Umbilical cord (tissue), 2 donors: ENCODE measurements around the gene RXRA. TPM values are rescaled to one million over a fixed set of nuclear protein-coding genes. Genes with fewer than 3 reads are reported as not detected.

Source experiments
- DNase-seq: peaks from one replicate; pipeline ENCODE4 v3.0.0-alpha.2; 2015; ENCODE audit warnings: low spot score
- total RNA-seq: library from RNA; depleted of rRNA; stranded (reverse); fragments of >200 nt; gene quantifications from one replicate; pipeline ENCODE4 v1.2.3, GENCODE V29; 2014; ENCODE audit warnings: low replicate concordance; ENCODE audit not compliant: insufficient read depth

Gene RXRA
- total RNA-seq, 1 donor from 2014 or later, result 15.9 TPM

DNA sequence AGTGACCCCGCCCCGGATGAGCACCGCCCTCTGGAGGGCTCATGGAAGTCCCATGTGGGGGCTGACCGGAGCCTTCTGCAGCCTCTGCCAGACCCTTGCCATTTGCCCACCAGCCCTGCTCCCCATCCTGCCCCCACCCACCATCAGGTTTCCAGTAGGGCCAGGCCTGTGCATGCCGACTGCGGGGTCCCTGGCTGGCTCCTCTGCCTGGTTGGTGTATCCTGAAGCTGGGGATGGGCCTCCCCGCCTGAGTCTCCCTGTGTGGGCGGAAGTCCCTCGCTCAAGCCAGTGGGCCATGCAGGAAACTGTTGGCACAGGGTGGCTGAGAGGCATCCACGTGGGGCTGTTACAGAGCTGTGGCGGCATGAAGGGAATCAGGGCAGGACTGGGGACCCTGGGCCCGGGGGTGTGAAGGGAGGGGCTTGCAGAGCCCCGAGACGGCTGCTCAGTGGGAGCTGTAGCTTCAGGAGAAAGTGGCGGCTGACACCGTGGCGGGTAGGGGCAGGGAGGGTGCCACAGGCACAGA, 88.7 kb downstream of the RXRA start:
- DNase-seq, result no peak

DNA sequence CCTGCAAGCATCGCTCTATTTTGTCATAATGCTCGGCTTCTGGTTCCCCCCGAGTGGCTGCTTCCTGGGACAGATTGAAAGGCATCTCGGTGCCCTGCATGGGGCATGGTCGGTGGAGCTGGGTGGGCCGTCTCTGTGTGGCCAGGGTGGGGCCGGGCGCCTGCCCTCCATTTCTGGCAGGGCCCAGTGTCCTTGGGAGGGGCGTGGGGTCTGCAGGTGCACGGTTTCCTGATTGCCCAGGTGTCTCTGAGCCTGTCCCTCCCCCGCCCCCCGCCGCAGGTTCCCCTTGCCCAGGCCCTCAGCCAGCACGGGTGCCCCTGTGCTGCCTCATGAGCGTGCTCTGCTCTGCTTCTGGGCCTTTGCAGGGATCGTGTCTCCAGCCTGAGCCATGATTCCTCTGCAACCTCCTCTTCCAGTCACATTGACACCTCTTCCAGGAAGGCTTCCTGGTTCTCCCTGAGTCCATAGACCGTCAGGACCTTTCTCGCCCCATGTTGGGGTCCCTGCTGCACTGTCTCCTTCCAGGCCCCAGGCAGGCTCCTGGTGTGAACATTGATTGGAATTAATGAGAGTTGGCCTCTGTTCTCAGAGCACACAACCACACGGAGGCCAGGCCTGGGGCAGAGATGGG, 90.2 kb downstream of the RXRA start:
- DNase-seq, result no peak

DNA sequence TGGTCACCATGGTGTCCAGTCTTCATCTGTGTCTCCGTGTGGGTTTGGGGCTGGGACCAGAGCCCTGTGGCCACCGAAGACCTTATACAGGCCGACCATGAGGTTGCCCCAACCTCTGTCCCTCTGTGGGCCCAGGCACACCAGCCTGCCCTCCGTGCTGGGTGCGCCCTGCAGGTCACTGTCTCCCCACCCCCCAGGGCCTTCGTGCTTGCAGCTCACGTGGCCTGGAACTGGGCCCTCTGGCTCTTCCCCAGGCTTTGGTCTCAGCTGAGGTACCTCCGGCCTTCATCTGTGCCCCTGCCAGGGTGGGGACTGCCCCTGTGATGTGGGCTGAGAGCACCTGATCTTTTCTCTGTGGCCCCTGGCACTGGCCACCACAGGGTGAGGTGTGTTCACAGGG, 92.1 kb downstream of the RXRA start:
- DNase-seq, result no peak

DNA sequence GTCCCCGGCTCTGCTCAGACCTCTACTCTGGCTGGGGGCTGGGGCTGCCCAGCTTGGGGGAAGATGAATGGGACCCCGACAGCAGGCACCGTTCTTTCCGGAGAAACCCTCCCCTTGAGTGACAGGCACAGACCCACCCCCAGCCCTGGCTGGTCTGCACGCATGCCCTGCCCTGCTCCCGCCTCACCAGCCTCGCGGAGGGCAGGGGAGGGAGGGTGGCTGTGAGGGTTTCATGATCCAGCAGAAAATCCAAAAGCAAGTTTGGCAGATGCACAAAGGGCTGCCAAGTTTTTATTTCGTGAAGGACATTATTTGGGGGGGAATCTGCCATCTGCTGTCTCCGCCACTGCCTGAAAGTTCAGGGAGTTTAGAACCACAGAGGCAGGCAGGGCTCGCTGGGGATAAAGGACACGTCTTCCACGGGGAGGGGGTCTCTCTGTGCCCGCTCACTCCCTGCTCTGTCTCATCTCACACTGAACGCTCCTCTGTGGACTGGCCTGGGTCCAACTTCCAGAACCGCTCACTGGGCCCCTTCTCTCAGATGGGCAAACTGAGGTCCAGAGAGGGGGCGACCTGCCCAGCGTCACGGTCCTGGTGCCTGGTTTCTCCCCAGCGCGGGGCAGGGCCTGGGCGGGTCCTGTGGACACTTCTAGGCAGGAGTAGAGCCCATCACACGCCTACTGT, 92.9 kb downstream of the RXRA start:
- peak; percentile 57 for DNase-seq

GRCh38 chr9:134419684-134420076, 93.4 kb downstream of the RXRA start:
- no peak for DNase-seq

DNA sequence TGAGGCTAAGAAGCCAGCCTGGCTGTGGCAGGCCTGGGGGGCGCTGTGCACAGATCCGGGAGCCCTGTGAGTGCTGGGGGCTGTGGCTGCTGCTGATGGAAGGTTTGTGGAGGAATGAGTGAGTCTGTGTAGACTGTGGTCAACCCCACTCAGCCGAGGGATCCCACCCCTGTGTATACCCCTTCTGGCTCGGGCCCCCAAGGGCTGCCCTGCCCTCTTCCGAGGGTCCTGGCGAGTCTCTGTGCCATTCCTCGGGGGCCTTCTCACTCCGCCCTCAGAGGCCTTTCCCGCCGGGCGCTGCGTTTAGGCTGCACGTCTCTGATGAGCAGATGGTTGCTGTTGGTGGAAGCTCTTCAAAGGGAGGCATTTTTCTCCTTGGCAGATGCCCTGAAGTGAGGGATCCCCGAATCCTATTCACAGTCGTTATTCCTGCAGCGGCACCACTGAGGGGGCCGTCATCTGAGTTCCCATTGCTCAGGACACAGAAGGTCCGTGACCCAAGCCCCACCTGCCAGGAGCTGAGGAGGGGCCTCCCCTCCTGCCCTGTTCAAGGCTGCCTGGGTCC, 94.1 kb downstream of the RXRA start:
- DNase-seq, result no peak

DNA sequence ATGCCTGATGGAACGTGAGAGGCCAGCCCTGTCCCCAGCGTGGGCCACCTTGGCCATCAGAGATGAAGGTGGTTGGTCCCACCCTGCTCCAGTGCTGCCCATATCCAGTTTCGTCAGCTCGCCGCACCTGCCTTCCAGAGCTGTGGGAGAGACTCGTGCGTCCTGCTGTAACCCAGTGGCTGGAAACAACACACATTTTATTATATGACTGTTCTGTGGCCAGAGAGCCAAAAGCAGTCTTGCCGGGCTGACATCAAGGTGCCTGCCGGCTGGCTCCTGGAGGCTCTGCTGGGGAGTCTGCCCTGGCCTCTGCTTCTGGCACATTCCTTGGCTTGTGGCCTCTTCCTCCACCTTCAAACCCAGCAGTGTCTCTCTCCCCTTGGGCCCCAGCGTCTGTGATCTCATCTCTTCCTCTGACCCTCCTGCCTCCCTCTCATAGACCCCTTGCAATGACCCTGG, 94.7 kb downstream of the RXRA start:
- DNase-seq, result no peak

- DNase-seq, result no peak
Measured at GRCh38 chr9:134421888-134422287, 95.6 kb downstream of the RXRA start.

- DNase-seq, result no peak
Measured at GRCh38 chr9:134422301-134423090, 96.2 kb downstream of the RXRA start.

- DNase-seq, result no peak
Measured at GRCh38 chr9:134423166-134423565, 96.9 kb downstream of the RXRA start.

DNA sequence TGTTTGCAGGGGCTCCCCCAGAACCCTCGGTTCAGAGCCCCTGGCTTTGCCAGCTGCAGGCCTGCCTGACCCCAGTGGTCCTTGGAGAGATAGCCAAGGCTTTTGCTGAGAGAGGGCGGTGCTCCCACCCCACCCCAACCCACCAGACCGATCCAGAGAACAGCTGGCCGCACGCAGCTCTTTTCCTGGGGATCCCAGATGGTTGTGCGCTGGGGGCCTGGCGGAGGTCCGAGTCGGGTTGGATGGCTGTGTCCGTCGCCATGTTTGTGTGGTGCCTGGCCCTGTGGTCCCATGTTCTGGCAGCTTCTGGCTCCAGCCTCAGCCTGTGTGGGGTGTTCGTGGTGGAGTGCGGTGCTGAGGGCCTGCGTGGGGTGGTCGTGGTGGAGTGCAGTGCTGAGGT, 97.5 kb downstream of the RXRA start:
- no peak for DNase-seq

DNA sequence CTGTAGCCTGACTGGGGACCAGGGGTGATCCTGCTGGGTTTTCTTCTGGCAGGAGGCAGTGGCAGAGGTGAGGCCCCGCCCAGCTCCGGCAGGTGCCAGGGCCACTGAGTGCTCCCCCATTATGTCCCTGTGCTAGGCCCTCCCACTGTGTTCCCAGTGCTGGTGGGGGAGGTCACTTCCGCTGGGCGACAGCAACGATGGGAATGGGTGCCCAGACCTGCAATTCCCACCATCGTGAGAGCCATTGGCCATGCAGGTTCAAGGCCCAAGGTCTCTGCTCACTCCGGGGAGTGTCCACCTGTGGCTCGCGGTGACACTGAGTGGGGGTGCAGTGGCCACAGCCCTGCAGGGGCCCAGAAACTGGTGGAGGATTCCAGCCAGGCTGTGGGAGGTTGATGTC, 98.6 kb downstream of the RXRA start:
- DNase-seq, result no peak

GRCh38 chr9:134425401-134425800, 99.1 kb downstream of the RXRA start:
- no peak for DNase-seq

GRCh38 chr9:134425812-134426211, 99.6 kb downstream of the RXRA start:
- DNase-seq, result no peak

GRCh38 chr9:134426436-134426835, 100.2 kb downstream of the RXRA start:
- DNase-seq, result no peak

- no peak for DNase-seq
Measured at GRCh38 chr9:134427153-134427782, 101.0 kb downstream of the RXRA start.

- DNase-seq, result no peak
Measured at GRCh38 chr9:134428559-134428958, 102.3 kb downstream of the RXRA start.

- DNase-seq, result no peak
Measured at GRCh38 chr9:134429007-134429406, 102.8 kb downstream of the RXRA start.

- no peak for DNase-seq
Measured at GRCh38 chr9:134429481-134429880, 103.2 kb downstream of the RXRA start.

DNA sequence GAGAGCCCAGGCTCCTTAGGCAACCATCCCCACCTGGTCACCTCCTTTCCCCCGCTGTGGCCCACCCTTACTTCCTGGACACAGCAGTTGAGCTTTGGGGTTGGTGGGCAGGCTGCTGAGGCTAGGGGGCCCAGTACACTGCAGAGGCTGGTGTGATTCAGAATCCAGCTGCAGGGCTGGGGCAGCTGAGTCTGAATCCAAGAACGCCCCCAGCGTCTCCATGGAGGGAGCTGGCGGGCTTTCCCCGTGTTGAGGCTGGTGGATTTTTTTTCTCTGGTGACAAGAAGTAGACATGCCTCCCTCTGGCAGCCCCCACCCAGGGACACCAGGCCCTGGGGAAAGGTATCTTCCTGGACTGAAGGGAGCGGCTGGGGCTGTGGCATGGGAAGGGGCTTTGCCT, 104.8 kb downstream of the RXRA start:
- no peak for DNase-seq

DNA sequence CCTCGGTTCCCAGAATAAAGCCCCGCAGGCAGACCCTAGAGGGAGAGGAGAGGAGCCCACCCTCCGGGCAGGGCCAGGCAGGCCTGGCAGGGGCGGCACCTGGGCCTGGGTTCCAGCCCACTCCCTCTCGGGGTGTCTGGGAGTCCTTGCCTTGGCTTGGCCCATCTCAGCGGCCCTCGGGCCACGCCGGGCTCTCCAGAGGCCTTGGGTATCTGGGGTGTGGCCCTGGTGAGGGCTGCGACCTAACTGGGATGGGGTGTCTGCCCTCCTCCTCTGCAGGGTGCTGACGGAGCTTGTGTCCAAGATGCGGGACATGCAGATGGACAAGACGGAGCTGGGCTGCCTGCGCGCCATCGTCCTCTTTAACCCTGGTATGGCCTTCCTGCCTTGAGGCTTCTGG, 105.4 kb downstream of the RXRA start:
- no peak for DNase-seq

DNA sequence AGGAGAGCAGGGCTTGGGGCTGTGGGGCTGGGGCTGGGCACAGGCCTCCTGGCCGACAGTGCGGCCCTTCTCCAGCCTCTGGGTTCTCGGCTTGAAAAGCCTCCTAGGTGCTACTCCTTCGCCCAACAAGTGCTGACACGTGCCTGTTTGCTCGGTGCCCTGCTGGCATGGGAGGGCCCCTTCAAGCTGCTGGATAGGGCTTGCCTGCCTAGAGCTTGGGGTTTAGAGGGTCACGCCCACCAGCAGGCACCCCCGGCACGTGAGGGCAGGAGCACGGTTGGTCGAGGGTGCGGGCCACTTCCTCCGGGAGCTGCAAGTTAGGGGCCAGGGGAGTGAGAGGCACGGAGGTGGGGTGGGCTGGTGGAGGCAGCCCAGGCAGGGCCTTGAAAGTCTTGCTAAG, 106.2 kb downstream of the RXRA start:
- DNase-seq, result no peak
